K562 (cell line): ENCODE results near the gene MYOM1. TPM values are rescaled to one million over a fixed set of nuclear protein-coding genes. Genes with fewer than 3 reads are reported as not detected.

Experiments
- ATAC-seq: fragments of 200-7000 bp; cut with Tn5 transposase; 3 replicates; pipeline ENCODE4 v1.9.1; 2020; ENCODE audit warnings: moderate library complexity
- Bru-seq: library from RNA; stranded (reverse); fragments of 400-500 nt; gene quantifications from one replicate; lab custom pipeline; 2021; lab: Mats Ljungman, UMichigan
- BruChase-seq, 2 experiments: library from RNA; stranded (reverse); fragments of 400-500 nt; gene quantifications; one replicate each; lab custom pipeline; 2021; lab: Mats Ljungman, UMichigan
- BruUV-seq: library from RNA; stranded (reverse); fragments of 400-500 nt; replicated peaks from 2 replicates; lab custom pipeline; 2021; lab: Mats Ljungman, UMichigan
- CTCF ChIA-PET: fragments of 300-600 bp; formaldehyde crosslinking; extraction: SDS; loops from one replicate; lab custom pipeline; 2021; ENCODE audit warnings: low intra/inter-chr PET ratio; lab: Yijun Ruan, JAX
- POLR2A ChIA-PET: fragments of 300-600, 350-650 bp; sonication (Branson Sonifier 250); formaldehyde crosslinking; extraction: SDS; loops from one replicate; lab custom pipeline; 2021; ENCODE audit warnings: antibody characterized with exemption, inconsistent platforms; lab: Yijun Ruan, JAX
- DNase-seq, 4 experiments: peaks; one replicate each; pipeline versions ENCODE4 v3.0.0 to v3.0.0-alpha.2; 2011 to 2018; ENCODE audit warnings: low spot score in 3 of 4, mixed read lengths in 3 of 4; ENCODE audit errors: extremely low read depth in 1 of 4
- FAIRE-seq: peaks from 2 replicates; lab custom pipeline; 2011; peaks lifted over from hg19 to GRCh38; lab: Jason Lieb, UNC
- H2AFZ ChIP-seq: 2 replicates; pipeline ENCODE4 v1.6.0; 2011; ENCODE audit warnings: low read depth, low read length, control low read depth, inconsistent platforms
- H3K27ac ChIP-seq: fragments of 200-600 bp; 3 replicates; pipeline ENCODE4 v1.8.0; 2011; ENCODE audit warnings: low read depth, mild to moderate bottlenecking, control low read depth, inconsistent platforms, low read length, moderate library complexity, mixed read lengths; ENCODE audit errors: extremely low read depth
- H3K27me3 ChIP-seq, 2 experiments: fragments of 300-600 bp in 1 of 2; 2 replicates in 1 of 2; 3 replicates in 1 of 2; pipeline versions ENCODE4 v1.6.0 to v1.8.0; 2011; ENCODE audit warnings: inconsistent platforms in 2 of 2, low read length in 2 of 2, mild to moderate bottlenecking in 1 of 2, mixed read lengths in 1 of 2, moderate library complexity in 1 of 2; ENCODE audit not compliant: control insufficient read depth in 2 of 2, insufficient read depth in 2 of 2
- H3K36me3 ChIP-seq: fragments of 300-600 bp; 3 replicates; pipeline ENCODE4 v1.8.0; 2011; ENCODE audit warnings: mild to moderate bottlenecking, low read length, inconsistent platforms; ENCODE audit not compliant: control insufficient read depth, insufficient read depth
- H3K4me1 ChIP-seq, 2 experiments: fragments of 200-600 bp in 1 of 2; replicated peaks in 1 of 2; 2 replicates in 1 of 2; 3 replicates in 1 of 2; pipeline versions ENCODE4 v1.5.1 to v1.8.0; 2011; ENCODE audit warnings: inconsistent platforms in 2 of 2, low read length in 2 of 2, mild to moderate bottlenecking in 1 of 2, mixed read lengths in 1 of 2, moderate library complexity in 1 of 2; ENCODE audit not compliant: control insufficient read depth in 2 of 2, insufficient read depth in 2 of 2
- H3K4me2 ChIP-seq: 2 replicates; pipeline ENCODE4 v1.6.1; 2011; ENCODE audit warnings: low read length, control low read depth, inconsistent platforms, mixed read lengths; ENCODE audit not compliant: insufficient read depth
- H3K4me3 ChIP-seq: fragments of 200-600 bp; sonication (generic), shearing (Covaris generic); 2 replicates; pipeline ENCODE4 v1.5.1; 2016; ENCODE audit warnings: control low read depth, inconsistent platforms
- H3K79me2 ChIP-seq: fragments of 200-600 bp; 3 replicates; pipeline ENCODE4 v1.8.0; 2011; ENCODE audit warnings: low read length, inconsistent platforms; ENCODE audit not compliant: control insufficient read depth, insufficient read depth
- H3K9ac ChIP-seq, 2 experiments: 2 replicates each; pipeline versions ENCODE4 v1.6.0 to v1.6.1; 2011; ENCODE audit warnings: low read depth in 2 of 2, low read length in 2 of 2, control low read depth in 1 of 2, inconsistent platforms in 1 of 2, mild to moderate bottlenecking in 1 of 2, mixed read lengths in 1 of 2; ENCODE audit not compliant: insufficient read depth in 1 of 2
- H3K9me1 ChIP-seq: one replicate; pipeline ENCODE4 v1.6.0; 2011; ENCODE audit warnings: inconsistent platforms, mild to moderate bottlenecking, low read length, moderate library complexity; ENCODE audit not compliant: control insufficient read depth, insufficient read depth
- H3K9me3 ChIP-seq: replicated peaks from 2 replicates; pipeline ENCODE4 v1.5.1; 2011; ENCODE audit warnings: low read depth, low read length, inconsistent platforms; ENCODE audit not compliant: control insufficient read depth, insufficient read depth
- H4K20me1 ChIP-seq: replicated peaks from 2 replicates; pipeline ENCODE4 v1.6.1; 2011; ENCODE audit warnings: low read length, inconsistent platforms, mixed read lengths; ENCODE audit not compliant: control insufficient read depth, insufficient read depth
- WGBS: fragments of 100-300 bp; shearing (Covaris generic); methylation state at CpG from one replicate; pipeline ENCODE4 v1.1.6; 2016; ENCODE audit warnings: low coverage, mixed read lengths; ENCODE audit not compliant: insufficient coverage; ENCODE audit errors: missing lambda C conversion rate; 5-methylcytosine and 5-hydroxymethylcytosine counted together
- in situ Hi-C: fragments of 300-500 bp; cut with MboI; formaldehyde crosslinking; loops from 4 replicates; pipeline ENCODE4 v1.15.0; 2018; ENCODE audit warnings: inconsistent platforms, mixed read lengths
- intact Hi-C: fragments of 100-400 bp; cut with micrococcal nuclease; formaldehyde crosslinking; loops from 2 replicates; pipeline ENCODE4 v1.14.2; 2022
- long read RNA-seq, 3 experiments: library from polyadenylated mRNA in 2 of 3; library from RNA in 1 of 3; unstranded in 2 of 3; stranded (forward) in 1 of 3; transcript quantifications; one replicate each; pipeline ENCODE4 v2.0.0, GENCODE V29; 2019 to 2022
- polyA minus RNA-seq, 3 experiments: library from RNA; depleted of rRNA, polyadenylated mRNA; stranded (reverse); fragments of >200 nt; gene quantifications; 2 replicates each; pipeline ENCODE4 v1.2.3, GENCODE V29; 2011
- polyA plus RNA-seq, 8 experiments: library from polyadenylated mRNA; depleted of rRNA in 4 of 8; stranded (reverse) in 5 of 8; unstranded in 3 of 8; fragments of >200 nt; fragmentation: Nextera tagmentation in 2 of 8; fragmentation: Illumina TruSeq in 1 of 8; extraction: Ambion mirVana in 2 of 8; extraction: Trizol in 1 of 8; gene quantifications; 2 replicates each; pipeline versions ENCODE4 v1.2.1 to v1.2.3, GENCODE V29; 2011 to 2014; ENCODE audit warnings: inconsistent platforms in 1 of 8, missing spikeins in 1 of 8
- total RNA-seq, 7 experiments: library from RNA; depleted of rRNA in 6 of 7; stranded (reverse); fragments of >200 nt in 6 of 7; fragmentation: Illumina TruSeq in 2 of 7; extraction: Trizol in 2 of 7; gene quantifications; 2 replicates each; pipeline versions ENCODE4 v1.2.1 to v1.2.3, GENCODE V29; 2011 to 2021; ENCODE audit warnings: low replicate concordance in 1 of 7
- TF ChIP-seq, protein P1 (sequence below): fragments of 450-650 bp; conservative IDR thresholded peaks from 2 replicates; pipeline ENCODE4 v1.6.1; 2016; ENCODE audit warnings: missing genetic modification characterization, low read depth, mild to moderate bottlenecking, control low read depth, missing compliant biosample characterization
- TF ChIP-seq, protein P2 (sequence below): fragments of 450-650 bp; IDR thresholded peaks from 2 replicates; pipeline ENCODE4 v1.6.1; 2016; ENCODE audit warnings: mild to moderate bottlenecking, moderate library complexity

MYOM1 gene
- total RNA-seq (2011; cell fraction: chromatin; rRNA removed; ENCODE audit: low replicate concordance): 0.44 and 1.2 TPM in 2 replicates
- total RNA-seq (2011; cell fraction: nucleolus; rRNA removed): 0.17 and 0.26 TPM in 2 replicates
- total RNA-seq (2011; cell fraction: nucleoplasm; rRNA removed): 0.15 and 0.29 TPM in 2 replicates
- total RNA-seq (2014; rRNA removed): 0.41 and 0.59 TPM in 2 replicates
- 0.22 and 0.29 TPM in 2 replicates for total RNA-seq (2014; rRNA removed; fragmentation: Illumina TruSeq; extraction: Trizol)
- 0.47 and 0.64 TPM in 2 replicates for total RNA-seq (2015; rRNA removed; fragmentation: Illumina TruSeq; extraction: Trizol)
- 0.29 and 0.35 TPM in 2 replicates for total RNA-seq (2021)
- 0.06 and 0.16 TPM in 2 replicates for polyA plus RNA-seq (2011; rRNA removed)
- polyA plus RNA-seq (2011; cell fraction: cytosol; rRNA removed): 0.06 and 0.15 TPM in 2 replicates
- polyA plus RNA-seq (2011; cell fraction: nucleus; rRNA removed): 0.26 and 0.32 TPM in 2 replicates
- polyA plus RNA-seq (2012): 0.44 and 1.8 TPM in 2 replicates
- polyA plus RNA-seq (2014; fragmentation: Illumina TruSeq; extraction: Trizol): 0.25 and 0.71 TPM in 2 replicates
- under 1 TPM; 0.01 to 0.03 TPM for polyA plus RNA-seq (2014; fragmentation: Nextera tagmentation; extraction: Ambion mirVana)
- 0.32 and 0.62 TPM in 2 replicates for polyA plus RNA-seq (2014; rRNA removed)
- 0.25 and 0.30 TPM in 2 replicates for polyA minus RNA-seq (2011; rRNA and poly(A)+ RNA removed)
- polyA minus RNA-seq (2011; cell fraction: cytosol; rRNA and poly(A)+ RNA removed): 0.18 and 0.19 TPM in 2 replicates
- 0.13 and 0.33 TPM in 2 replicates for polyA minus RNA-seq (2011; cell fraction: nucleus; rRNA and poly(A)+ RNA removed)
- Bru-seq, nascent RNA: percentile 29 among the genes with signal in this experiment
- percentile 34 among the genes with signal in this experiment for BruChase-seq, experiment 1, labeled RNA remaining after a 2-hour chase
- percentile 35 among the genes with signal in this experiment for BruChase-seq, experiment 2, labeled RNA remaining after a 6-hour chase
- long read RNA-seq, experiment 1, partial matches to known transcripts: 2 of 4 reads
- long read RNA-seq, experiment 1, other reads (novel, unspliced or antisense): 2 of 4 reads
- long read RNA-seq, experiment 2, partial matches to known transcripts: 1 of 2 reads
- long read RNA-seq, experiment 2, other reads (novel, unspliced or antisense): 1 of 2 reads
- long read RNA-seq, experiment 3: 0 reads

DNA sequence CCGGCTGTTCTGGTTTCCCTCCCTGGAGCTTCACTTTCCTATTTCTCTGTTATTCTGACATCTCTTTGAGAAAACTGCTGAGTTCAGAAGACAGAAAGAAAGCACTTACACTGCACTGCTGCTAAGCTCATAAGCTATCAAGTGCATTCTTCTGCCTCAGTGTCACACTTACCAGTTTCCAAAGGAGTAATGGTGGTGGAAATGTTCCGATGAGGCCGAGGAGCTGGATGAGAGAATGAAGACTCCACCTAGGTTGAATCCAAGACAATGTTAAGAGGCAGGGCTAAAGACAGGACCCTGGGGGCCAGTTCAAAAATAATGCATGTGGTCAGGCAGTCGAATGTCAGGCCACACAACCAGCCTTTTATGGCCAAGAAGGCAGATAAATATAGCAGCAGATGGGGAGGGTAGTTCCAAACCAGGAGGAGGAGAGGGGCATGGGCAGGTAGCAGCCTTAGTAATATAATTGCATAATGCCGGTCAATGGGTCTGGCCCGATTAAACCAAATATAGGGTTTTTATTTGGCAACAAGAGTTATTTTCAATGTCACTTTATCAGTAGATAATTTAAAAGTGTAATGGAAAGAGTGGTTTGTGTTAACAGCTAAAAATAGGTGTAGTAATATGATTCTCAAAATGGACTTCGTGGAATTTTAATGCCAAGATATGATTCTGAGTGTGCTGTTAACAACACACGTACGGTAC is at the start of gene MYOM1:
TSS of gene MYOM1 (minus strand) at position 338 of the 705 bp plus-strand sequence. CDS start 4,745 bp downstream, outside the sequence.
- FAIRE-seq: no peak
- no peaks in the 10 kb centered on the region for H3K9me3 ChIP-seq
- TF ChIP-seq, protein P1, sequence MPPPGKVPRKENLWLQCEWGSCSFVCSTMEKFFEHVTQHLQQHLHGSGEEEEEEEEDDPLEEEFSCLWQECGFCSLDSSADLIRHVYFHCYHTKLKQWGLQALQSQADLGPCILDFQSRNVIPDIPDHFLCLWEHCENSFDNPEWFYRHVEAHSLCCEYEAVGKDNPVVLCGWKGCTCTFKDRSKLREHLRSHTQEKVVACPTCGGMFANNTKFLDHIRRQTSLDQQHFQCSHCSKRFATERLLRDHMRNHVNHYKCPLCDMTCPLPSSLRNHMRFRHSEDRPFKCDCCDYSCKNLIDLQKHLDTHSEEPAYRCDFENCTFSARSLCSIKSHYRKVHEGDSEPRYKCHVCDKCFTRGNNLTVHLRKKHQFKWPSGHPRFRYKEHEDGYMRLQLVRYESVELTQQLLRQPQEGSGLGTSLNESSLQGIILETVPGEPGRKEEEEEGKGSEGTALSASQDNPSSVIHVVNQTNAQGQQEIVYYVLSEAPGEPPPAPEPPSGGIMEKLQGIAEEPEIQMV (tag): no peak
- TF ChIP-seq, protein P2, sequence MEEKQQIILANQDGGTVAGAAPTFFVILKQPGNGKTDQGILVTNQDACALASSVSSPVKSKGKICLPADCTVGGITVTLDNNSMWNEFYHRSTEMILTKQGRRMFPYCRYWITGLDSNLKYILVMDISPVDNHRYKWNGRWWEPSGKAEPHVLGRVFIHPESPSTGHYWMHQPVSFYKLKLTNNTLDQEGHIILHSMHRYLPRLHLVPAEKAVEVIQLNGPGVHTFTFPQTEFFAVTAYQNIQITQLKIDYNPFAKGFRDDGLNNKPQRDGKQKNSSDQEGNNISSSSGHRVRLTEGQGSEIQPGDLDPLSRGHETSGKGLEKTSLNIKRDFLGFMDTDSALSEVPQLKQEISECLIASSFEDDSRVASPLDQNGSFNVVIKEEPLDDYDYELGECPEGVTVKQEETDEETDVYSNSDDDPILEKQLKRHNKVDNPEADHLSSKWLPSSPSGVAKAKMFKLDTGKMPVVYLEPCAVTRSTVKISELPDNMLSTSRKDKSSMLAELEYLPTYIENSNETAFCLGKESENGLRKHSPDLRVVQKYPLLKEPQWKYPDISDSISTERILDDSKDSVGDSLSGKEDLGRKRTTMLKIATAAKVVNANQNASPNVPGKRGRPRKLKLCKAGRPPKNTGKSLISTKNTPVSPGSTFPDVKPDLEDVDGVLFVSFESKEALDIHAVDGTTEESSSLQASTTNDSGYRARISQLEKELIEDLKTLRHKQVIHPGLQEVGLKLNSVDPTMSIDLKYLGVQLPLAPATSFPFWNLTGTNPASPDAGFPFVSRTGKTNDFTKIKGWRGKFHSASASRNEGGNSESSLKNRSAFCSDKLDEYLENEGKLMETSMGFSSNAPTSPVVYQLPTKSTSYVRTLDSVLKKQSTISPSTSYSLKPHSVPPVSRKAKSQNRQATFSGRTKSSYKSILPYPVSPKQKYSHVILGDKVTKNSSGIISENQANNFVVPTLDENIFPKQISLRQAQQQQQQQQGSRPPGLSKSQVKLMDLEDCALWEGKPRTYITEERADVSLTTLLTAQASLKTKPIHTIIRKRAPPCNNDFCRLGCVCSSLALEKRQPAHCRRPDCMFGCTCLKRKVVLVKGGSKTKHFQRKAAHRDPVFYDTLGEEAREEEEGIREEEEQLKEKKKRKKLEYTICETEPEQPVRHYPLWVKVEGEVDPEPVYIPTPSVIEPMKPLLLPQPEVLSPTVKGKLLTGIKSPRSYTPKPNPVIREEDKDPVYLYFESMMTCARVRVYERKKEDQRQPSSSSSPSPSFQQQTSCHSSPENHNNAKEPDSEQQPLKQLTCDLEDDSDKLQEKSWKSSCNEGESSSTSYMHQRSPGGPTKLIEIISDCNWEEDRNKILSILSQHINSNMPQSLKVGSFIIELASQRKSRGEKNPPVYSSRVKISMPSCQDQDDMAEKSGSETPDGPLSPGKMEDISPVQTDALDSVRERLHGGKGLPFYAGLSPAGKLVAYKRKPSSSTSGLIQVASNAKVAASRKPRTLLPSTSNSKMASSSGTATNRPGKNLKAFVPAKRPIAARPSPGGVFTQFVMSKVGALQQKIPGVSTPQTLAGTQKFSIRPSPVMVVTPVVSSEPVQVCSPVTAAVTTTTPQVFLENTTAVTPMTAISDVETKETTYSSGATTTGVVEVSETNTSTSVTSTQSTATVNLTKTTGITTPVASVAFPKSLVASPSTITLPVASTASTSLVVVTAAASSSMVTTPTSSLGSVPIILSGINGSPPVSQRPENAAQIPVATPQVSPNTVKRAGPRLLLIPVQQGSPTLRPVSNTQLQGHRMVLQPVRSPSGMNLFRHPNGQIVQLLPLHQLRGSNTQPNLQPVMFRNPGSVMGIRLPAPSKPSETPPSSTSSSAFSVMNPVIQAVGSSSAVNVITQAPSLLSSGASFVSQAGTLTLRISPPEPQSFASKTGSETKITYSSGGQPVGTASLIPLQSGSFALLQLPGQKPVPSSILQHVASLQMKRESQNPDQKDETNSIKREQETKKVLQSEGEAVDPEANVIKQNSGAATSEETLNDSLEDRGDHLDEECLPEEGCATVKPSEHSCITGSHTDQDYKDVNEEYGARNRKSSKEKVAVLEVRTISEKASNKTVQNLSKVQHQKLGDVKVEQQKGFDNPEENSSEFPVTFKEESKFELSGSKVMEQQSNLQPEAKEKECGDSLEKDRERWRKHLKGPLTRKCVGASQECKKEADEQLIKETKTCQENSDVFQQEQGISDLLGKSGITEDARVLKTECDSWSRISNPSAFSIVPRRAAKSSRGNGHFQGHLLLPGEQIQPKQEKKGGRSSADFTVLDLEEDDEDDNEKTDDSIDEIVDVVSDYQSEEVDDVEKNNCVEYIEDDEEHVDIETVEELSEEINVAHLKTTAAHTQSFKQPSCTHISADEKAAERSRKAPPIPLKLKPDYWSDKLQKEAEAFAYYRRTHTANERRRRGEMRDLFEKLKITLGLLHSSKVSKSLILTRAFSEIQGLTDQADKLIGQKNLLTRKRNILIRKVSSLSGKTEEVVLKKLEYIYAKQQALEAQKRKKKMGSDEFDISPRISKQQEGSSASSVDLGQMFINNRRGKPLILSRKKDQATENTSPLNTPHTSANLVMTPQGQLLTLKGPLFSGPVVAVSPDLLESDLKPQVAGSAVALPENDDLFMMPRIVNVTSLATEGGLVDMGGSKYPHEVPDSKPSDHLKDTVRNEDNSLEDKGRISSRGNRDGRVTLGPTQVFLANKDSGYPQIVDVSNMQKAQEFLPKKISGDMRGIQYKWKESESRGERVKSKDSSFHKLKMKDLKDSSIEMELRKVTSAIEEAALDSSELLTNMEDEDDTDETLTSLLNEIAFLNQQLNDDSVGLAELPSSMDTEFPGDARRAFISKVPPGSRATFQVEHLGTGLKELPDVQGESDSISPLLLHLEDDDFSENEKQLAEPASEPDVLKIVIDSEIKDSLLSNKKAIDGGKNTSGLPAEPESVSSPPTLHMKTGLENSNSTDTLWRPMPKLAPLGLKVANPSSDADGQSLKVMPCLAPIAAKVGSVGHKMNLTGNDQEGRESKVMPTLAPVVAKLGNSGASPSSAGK: no peak

More for the DNA sequence above, at the start of gene MYOM1:
- ChIA-PET CTCF (no interaction called here), POLR2A (interaction anchor here (0.9 to 1.7 kb wide), 8 partner anchors 7 to 45 kb away, joined by 3 to 8 read pairs (median 3); no protein-coding TSS in a partner anchor)
- intact Hi-C loops: no loop called here
- Histone ChIP-seq H2AFZ (peak within 1 kb of the TSS; percentile 83), H3K4me3 (no peak within 1 kb of the TSS), H3K36me3 (no peaks in the 10 kb centered on the region), H3K9ac (peak within 1 kb of the TSS in 1 of 2 experiments; percentile 28; a peak in 2 of 4 replicates), H3K4me2 (peak within 1 kb of the TSS; percentile 9; the same call in 1 of the 2 replicates), H3K79me2 (no peaks in the 10 kb centered on the region), H3K4me1 (peaks cover 7 to 12% of the 10 kb centered on the region in 2 experiments), H3K27me3 (no peaks in the 10 kb centered on the region), H3K27ac (no peak within 1 kb of the TSS), H3K9me1 (no peaks in the 10 kb centered on the region), H4K20me1 (no peaks in the 10 kb centered on the region)
- DNase-seq: no peak
- in situ Hi-C loops: no loop called here
- WGBS: 51% methylated on average over 9 of the region's 9 CpGs
- BruUV-seq: no TSS peak
- peak; percentile 22 for ATAC-seq
